Uterus (tissue), 2 donors: ENCODE data around the gene SLCO3A1.

Experiments
- CTCF ChIP-seq, 4 experiments: fragments of 200-600 bp in 2 of 4; fragments of 450-650 bp in 2 of 4; sonication (generic) in 2 of 4; IDR thresholded peaks; one replicate each; pipeline ENCODE4 v1.5.1; 2016 to 2019; ENCODE audit warnings: antibody characterized with exemption in 4 of 4, mild to moderate bottlenecking in 2 of 4, moderate library complexity in 1 of 4
- POLR2A ChIP-seq, 2 donors: fragments of 450-650 bp; IDR thresholded peaks; one replicate each; pipeline ENCODE4 v1.6.1; 2016; ENCODE audit warnings: antibody characterized with exemption in 2 of 2, mild to moderate bottlenecking in 1 of 2, moderate library complexity in 1 of 2

- TF ChIP-seq CTCF (IDR thresholded peaks at IDR 0.05) (no peak), POLR2A (IDR thresholded peaks at IDR 0.05) (no peak)
Observed at GRCh38 chr15:92113832-92114231, 260.3 kb downstream of the SLCO3A1 start.
